GM18520 (cell line): ENCODE measurements around the gene NTSR2.
"Not testable (repeated sequence)": the region's sequence is repeated elsewhere in the genome, so short reads cannot be mapped to it uniquely, and the experiment has no call there.

ENCODE experiments used
- ATAC-seq: cut with Tn5 transposase; IDR thresholded peaks from one replicate; pipeline ENCODE4 v1.9.1; 2021; ENCODE audit not compliant: unreplicated experiment

Gene NTSR2

DNA sequence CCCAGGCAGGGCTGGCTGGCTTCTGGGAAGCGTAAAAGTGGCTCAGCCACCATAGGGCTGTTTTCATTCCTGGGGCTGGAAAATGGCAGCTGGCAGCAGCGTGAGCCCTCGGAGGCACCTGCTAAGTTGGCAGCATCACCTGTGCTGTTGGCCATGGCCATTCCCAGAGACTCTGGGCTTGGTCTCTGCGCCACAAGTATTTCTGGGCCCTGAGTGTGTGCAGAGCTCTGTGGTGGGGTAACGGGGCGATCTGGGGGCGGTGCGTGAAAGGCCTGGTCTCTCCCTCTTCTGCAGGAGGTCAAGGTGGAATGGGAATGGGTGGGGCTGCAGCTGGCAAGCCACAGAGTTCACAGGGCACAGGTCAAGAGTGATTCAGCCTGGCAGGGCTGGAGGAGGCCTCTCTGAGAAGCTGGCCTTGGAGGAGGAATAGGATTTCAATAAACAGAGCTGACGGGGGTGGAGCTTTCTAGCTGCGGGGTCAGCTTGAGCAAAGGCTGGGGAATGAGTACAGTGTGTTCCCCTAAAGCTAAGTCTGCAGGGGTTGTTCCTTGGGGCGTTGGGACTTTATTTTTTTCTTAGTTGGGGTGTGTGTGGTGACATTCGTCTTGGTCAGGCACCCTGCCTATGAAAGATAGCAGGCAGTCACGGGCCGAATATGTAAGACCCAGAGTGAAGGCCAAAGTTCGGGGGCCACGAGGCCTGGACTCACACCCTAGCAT lies 10.3 kb upstream of the NTSR2 start:
- ATAC-seq, result no peak

- ATAC-seq, result no peak
Measured at GRCh38 chr2:11679486-11680181, 9.6 kb upstream of the NTSR2 start.

DNA sequence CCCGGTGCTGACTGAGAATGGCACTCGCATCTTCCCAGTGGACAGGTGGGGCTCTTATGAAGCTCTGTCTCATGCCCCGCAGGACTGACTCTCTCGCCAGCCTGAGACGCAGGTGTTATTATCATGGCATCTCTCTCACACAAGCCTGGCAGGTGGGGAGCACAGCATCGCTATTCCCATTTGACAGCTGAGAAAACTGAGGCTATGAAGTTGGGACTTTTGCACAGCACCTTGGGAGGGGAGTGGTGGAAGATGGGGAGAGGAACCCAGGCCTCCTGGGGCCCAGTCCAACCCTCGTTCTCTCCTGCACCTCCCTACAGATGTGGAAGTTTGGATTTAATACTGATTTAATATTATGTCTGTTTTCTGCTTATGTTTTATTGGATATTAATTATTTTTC lies 9.0 kb upstream of the NTSR2 start:
- ATAC-seq, result no peak

- no peak for ATAC-seq
Measured at GRCh38 chr2:11678306-11678960, 8.4 kb upstream of the NTSR2 start.

DNA sequence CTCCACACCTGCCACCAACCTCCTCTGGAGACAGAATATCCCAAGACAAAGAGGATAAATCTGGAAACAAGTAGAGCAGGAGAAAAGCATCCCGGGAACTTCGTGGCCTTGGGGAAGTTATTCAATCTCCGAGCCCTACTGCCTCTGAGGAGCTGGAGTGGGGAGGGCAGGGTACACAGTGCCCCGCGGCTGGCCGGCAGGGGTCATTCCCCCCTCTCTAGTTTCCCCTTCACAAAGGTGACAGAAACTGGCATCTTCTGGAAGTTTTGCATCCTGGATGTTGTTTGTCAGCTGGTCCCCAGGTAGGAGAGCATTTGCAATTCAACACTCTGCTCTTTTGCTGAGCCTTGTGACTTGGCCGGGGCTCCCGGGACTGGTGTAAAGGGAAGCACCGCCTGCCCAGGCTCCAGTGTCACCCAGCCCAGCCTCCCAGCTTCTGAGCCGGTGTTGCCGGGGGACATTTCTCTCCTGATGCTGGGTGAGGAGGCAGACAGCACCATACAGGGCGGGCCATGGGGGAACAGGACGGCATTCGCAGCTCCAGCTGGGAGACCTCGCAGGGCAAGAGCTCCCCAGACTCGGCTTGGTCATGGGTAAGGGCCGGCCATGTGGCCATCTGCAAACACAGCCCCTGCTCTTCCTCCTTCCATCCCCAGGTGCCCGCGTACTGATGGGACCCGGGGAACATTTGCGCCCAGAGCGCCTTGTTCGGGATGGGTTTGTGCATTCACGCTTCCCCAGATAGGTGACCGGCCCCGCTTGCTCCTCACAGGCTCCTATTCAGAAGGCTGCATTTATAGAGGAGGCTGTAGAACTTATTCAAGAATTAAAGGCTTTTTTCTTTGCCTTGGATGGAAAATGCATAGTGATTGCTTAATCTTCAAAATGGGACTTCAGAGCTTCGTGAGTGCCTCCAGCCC lies 7.4 kb upstream of the NTSR2 start:
- ATAC-seq, result no peak

GRCh38 chr2:11676640-11677039 lies 6.6 kb upstream of the NTSR2 start:
- ATAC-seq, result no peak

GRCh38 chr2:11675423-11676112 lies 5.6 kb upstream of the NTSR2 start:
- no peak for ATAC-seq

GRCh38 chr2:11674983-11675382 lies 5.0 kb upstream of the NTSR2 start:
- ATAC-seq, result no peak

- no peak for ATAC-seq
Measured at GRCh38 chr2:11672407-11672806, 2.4 kb upstream of the NTSR2 start.

GRCh38 chr2:11667866-11668637 lies 1.9 kb downstream of the NTSR2 start:
- no peak for ATAC-seq

DNA sequence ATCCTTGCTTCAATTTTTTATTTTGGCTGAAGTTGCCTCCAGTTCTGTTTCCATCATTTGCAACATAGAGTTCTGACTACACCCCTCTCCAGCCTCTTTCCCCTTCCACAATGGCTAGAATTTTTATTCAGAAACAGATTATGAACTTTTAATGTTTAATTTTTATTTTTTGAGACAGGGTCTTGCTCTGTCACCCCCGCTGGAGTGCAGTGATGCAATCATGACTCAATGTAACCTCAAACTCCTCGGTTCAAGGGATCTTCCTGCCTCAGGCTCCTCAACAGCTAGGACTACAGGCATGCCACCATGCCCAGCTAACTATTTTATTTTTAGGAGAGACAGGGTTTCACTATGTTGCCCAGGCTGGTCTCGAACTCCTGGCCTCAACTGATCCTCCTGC lies 2.8 kb downstream of the NTSR2 start:
- no peak for ATAC-seq

- ATAC-seq, result no peak
Measured at GRCh38 chr2:11665510-11666362, 4.3 kb downstream of the NTSR2 start.

DNA sequence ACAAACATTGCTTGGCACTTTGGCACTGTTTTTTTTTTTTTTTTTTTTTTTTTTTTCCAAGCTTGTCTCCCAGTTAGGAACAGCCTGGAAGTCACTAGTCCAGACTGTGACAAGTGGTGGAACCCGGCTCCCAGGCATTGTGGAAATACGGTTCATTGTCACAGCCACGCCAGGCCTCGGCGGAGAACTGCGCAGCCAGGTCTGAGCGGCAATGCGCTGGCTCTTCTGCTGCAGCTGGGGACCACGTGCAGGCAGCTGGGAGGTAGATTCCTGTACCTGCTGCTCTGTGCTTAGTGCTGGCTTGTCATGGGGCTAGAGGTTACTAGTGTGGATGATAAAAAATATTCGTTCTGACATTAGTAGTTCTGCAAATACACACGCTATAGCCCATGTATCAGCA lies 5.0 kb downstream of the NTSR2 start:
- no peak for ATAC-seq

GRCh38 chr2:11663427-11663826 lies 6.6 kb downstream of the NTSR2 start:
- no peak for ATAC-seq

DNA sequence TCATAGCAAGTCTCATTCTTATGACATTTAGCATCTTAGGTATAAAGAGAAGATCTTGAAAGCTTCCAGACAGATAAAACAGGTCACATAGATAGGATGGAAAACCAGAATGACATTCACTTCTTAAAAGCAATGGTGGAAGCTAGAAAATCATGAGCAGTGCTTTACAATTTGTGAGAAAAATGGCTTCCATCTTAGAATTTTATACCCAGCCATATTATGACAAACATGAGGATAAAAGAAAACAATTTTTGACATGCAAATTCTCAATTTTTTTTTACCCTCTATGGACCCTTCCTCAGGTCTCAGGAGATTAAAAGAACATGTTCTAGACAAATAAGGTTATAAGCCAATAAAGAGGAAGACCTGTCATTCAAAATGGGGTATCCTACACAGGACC lies 7.1 kb downstream of the NTSR2 start:
- no peak for ATAC-seq

DNA sequence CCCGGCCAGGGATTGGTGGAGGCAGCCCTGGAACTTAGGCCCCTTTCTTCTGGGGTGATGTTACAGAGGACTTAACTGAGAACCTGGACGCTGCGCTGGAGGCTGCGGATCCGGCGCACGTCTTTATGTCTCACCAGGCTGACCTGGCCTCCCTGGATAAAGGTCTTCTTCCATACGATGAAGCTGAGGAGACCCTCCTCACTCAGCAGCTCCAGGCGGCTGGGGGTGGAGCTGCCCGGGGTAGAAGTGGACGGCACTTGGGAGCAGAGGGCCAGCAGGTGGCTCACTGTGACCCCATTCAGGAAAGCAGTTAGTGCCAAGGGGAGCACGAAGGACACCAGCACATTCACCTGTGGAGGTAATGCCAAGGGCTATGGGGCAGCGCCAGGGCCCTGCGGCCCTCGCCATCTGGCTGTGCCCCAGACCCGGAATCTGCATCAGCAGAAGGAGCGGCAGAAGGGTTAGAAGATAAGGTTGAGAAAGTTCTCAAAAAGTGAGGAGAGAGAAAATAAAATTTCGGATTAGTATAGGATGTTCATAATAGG lies 8.0 kb downstream of the NTSR2 start:
- no peak for ATAC-seq

GRCh38 chr2:11660396-11660795 lies 9.6 kb downstream of the NTSR2 start:
- ATAC-seq, result not testable (repeated sequence)

GRCh38 chr2:11659851-11660250 lies 10.1 kb downstream of the NTSR2 start:
- ATAC-seq, result no peak

DNA sequence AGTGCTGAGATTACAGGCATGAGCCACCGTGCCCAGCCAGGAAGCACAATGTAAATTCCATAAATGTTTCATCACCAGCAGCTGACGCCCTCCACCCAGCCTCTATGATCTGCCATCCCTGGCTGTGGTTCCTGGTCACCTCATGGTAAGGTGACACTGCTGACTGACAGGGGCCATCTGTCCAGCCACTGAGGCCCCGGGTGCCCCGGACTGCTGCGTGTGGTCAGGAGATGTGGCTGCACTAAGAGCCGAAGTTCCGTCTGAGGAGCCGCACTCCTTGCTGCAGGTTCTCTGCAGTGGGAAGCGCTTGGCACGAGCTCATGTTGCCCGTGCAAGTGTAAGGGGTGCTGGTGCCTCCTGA lies 10.9 kb downstream of the NTSR2 start:
- no peak for ATAC-seq
